ENCODE measurements around the gene C1QTNF6.

DNA sequence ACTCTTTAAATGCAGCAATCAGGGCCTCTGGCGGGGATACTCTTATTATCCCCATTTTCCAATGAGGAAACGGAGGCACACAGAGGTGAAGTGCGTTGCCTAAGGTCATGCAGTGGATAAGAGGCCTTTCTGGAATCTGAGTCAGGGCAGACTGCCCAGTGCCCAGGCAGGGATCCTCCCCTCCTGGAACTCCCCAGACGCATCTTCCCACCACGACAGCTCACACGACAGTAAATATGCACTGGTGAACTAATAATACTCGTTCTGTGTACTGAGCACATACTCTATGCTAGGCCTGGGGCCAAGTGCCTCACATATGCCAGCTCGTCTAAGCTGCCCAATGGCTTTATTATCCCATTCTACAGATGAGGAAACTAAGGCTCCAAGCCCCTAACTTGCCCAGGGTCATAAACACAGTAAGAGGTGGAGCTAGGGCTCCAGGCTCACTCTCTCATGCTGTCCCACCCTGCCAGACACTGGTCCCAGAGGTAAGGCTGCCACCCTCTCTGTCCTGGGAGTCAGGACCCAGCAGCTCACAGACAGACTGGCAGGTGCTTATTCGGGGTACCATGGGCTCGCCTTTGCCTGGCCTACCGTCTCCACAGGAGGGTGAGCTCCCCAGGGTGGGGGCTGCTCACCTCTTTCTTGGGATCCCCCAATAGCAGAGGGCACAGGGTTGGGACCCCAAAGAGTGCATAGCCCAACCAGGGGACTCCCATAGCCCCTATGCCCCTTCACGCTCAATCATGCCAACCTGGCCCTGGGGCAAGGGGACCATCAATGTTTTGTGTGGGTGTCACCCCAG lies 40.7 kb downstream of the C1QTNF6 start:
- TF ChIP-seq POLR2A (IDR thresholded peaks at IDR 0.05; ENCODE audit: low read depth, low read length) (no peak), CTCF (conservative IDR thresholded peaks at IDR 0.05; ENCODE audit: low read depth, low read length) (no peak), CEBPB (IDR thresholded peaks at IDR 0.05; ENCODE audit: low read depth, low read length) (no peak), BHLHE40 (IDR thresholded peaks at IDR 0.05; ENCODE audit: low read depth, low read length) (no peak)
